Retinal pigment epithelial cell (primary cell): ENCODE measurements around the gene DPP8.

Experiments
- DNase-seq: peaks from one replicate; pipeline ENCODE4 v3.0.0-alpha.2; 2010; ENCODE audit warnings: low read depth
- H3K4me3 ChIP-seq: 2 replicates; pipeline ENCODE4 v1.5.1; 2011; ENCODE audit warnings: mild to moderate bottlenecking, low read length, control low read depth, moderate library complexity
- TF ChIP-seq, protein P1 (sequence below): conservative IDR thresholded peaks from 2 replicates; pipeline ENCODE4 v1.5.1; 2011; ENCODE audit warnings: low read depth, low read length, control low read depth, inconsistent platforms

DPP8 gene

DNA sequence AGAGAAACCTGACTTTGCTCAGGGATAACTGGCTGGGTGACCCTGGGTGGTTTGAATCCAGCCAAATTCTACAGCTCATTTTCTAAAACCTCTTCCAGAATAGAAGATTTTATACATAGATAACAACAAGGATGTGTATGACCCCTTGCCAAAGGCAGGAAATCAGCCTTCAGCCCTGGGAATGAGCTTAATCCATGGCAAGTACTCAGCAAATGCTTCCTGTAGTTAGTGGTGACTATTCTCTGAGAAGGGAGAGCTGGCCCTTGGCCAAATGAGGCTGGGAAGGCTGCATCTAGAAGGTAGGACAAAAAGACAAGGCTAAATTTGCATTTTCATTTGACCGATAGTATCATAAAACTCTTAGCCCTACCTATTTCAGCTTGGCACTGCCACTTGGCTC is 8.1 kb upstream of the DPP8 start:
- TF ChIP-seq, protein P1, sequence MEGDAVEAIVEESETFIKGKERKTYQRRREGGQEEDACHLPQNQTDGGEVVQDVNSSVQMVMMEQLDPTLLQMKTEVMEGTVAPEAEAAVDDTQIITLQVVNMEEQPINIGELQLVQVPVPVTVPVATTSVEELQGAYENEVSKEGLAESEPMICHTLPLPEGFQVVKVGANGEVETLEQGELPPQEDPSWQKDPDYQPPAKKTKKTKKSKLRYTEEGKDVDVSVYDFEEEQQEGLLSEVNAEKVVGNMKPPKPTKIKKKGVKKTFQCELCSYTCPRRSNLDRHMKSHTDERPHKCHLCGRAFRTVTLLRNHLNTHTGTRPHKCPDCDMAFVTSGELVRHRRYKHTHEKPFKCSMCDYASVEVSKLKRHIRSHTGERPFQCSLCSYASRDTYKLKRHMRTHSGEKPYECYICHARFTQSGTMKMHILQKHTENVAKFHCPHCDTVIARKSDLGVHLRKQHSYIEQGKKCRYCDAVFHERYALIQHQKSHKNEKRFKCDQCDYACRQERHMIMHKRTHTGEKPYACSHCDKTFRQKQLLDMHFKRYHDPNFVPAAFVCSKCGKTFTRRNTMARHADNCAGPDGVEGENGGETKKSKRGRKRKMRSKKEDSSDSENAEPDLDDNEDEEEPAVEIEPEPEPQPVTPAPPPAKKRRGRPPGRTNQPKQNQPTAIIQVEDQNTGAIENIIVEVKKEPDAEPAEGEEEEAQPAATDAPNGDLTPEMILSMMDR, result no peak
- DNase-seq, result peak; percentile 29
- H3K4me3 ChIP-seq, result no peak overlapping the region

DNA sequence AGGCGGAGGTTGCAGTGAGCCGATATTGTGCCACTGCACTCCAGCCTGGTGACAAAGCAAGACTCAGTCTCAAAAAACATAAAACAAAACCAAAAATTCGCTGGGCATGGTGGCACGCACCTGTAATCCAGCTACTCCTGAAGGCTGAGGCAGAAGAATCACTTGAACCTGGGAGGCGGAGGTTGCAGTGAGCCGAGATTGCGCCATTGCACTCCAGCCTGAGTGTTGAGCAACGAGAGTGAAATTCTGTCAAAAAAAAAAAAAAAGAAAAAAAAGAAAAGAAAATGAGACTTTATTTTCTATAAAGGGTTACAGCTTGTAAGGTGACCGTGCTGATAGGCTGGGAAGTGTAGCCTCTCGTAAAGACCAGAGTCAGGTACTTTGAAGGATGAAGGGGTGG is 6.7 kb upstream of the DPP8 start:
- TF ChIP-seq, protein P1, result no peak
- no peak overlapping the region for H3K4me3 ChIP-seq
- no peak for DNase-seq

DNA sequence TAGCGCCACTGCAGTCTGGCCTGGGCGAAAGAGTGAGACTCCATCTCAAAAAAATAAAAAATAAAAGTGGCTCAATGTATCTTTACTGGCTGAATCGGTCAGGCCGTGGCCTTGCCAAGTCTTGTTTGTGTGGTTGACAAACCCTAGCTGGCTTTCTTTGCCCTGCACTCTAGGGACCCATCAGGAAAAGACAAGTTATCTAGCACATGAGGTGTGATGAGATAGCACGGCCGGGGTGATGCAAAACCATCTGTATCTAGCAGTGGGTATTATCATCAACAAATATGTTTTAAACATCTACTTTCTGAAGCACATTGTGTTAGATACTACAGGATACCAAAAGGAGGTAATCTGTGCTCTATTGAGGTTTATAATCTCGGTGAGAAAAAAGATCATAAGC is 3.9 kb upstream of the DPP8 start:
- H3K4me3 ChIP-seq, result no peak overlapping the region
- TF ChIP-seq, protein P1, result no peak
- DNase-seq, result no peak

DNA sequence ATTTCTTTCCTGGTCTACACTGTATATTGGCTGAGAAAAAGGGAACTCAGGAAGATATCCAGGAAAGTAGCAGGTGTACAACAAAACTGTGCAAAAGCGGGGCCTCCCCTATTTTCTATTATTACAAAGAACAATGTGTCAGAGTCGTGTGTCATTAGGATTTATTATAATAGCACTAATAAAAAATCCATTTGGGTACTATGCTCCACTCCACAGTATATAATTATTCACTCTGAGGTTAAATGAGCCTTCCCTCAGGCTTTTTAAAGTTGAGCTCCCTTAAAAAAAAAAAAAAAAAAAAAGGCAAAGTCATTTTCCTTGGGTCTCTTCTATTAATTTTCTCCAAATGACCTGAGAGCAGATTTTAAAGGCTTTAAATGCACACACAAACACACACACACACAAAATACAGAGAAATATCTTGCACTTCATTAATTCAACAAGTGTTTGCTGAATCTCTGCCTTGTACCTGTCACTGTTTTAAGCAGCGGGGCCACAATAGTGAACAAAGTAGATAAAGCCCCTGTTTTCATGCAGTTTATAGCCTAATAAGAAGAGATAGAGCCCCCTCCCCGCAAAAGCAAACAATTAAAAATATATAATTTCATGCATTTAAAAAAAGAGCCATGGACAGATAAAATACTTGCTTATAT is 1.3 kb upstream of the DPP8 start:
- TF ChIP-seq, protein P1, result no peak
- DNase-seq, result no peak
- no peak overlapping the region for H3K4me3 ChIP-seq

DNA sequence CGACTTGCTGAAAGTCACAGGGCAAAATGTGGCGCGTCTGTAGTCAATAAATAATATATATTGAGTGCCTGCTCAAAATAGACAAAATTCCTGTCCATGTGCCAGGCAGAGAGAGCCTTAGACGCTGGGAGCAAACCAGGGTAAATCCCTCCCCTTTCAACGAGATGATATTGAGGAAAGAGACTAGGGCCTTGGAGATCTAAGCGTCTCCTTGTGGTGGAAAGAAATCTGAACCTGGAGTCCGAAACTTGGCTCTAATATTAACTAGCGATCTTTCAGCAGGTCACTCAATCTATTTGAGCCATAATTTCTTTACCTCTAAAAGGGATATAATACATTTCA is 348 bp upstream of the DPP8 start:
- H3K4me3 ChIP-seq, result peak overlapping the region; percentile 96
- TF ChIP-seq, protein P1, result no peak
- DNase-seq, result no peak

DNA sequence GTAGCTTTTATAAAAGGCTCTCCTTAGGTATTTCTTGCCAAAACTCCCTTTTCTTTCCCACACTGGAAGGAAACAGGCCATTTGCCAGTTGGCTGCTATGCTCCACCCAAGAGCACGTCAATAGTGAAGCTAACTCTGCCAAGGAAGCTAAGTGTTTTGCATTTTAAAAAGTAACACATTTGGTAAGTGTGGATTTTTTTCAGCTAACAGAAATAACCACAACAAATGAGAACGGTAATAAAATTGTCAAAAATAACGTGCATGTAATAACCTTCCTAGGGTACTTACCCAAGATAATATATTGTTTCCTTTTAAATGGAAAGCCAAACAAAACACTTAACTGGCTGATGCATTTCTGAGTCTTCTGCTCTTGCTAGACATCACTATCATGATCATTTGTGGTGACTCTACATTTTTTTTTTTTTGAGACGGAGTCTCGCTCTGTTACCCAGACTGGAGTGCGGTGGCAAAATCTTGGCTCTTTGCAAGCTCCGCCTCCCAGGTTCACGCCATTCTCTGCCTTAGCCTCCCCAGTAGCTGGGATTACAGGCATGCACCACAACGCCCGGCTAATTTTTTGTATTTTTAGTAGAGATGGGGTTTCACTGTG is 4.6 kb downstream of the DPP8 start:
- TF ChIP-seq, protein P1, result no peak
- H3K4me3 ChIP-seq, result no peak overlapping the region
- DNase-seq, result no peak

DNA sequence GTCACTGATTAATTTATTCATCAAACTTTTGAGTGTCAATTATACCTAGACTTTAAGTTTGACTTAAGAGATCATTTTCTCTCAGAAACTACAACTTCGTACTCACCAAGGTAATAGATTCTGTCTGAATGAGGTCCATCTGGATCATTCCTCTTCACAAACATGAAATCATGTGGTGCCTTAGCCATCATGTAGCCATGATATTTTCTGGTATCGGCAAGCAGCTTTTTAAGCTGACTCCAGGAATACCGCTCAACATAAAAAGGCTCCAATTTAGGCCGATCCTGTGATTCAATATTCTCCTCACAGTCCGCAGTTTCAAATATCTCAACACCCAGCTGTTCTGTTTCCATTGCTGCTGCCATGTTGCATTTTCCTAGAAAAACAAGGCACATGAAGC is 5.3 kb downstream of the DPP8 start:
- H3K4me3 ChIP-seq, result no peak overlapping the region
- no peak for DNase-seq
- TF ChIP-seq, protein P1, result no peak
